Adipocyte (in vitro differentiated cells): Measurements from ENCODE around the gene TTF1.

ENCODE experiments used
- DNase-seq: peaks from one replicate; pipeline ENCODE4 v3.0.0-alpha.2; 2015; ENCODE audit warnings: low read depth
- H3K27me3 ChIP-seq: replicated peaks from 2 replicates; pipeline ENCODE4 v1.7.0; 2013; ENCODE audit warnings: mild to moderate bottlenecking, low read length, moderate library complexity; ENCODE audit not compliant: control insufficient read depth, insufficient read depth
- H3K36me3 ChIP-seq: 2 replicates; pipeline ENCODE4 v1.7.0; 2013; ENCODE audit warnings: low read length, mild to moderate bottlenecking, moderate library complexity; ENCODE audit not compliant: control insufficient read depth, insufficient read depth, severe bottlenecking
- H3K4me1 ChIP-seq: 2 replicates; pipeline ENCODE4 v1.7.0; 2013; ENCODE audit warnings: mild to moderate bottlenecking, low read length, moderate library complexity; ENCODE audit not compliant: control insufficient read depth, insufficient read depth
- H3K4me3 ChIP-seq: 2 replicates; pipeline ENCODE4 v1.7.0; 2013; ENCODE audit warnings: mild to moderate bottlenecking, low read length, moderate library complexity
- H3K9ac ChIP-seq: 2 replicates; pipeline ENCODE4 v1.7.0; 2013; ENCODE audit warnings: mild to moderate bottlenecking, low read length, moderate library complexity
- H3K9me3 ChIP-seq: 2 replicates; pipeline ENCODE4 v1.7.0; 2013; ENCODE audit warnings: mild to moderate bottlenecking, low read length, moderate library complexity; ENCODE audit not compliant: control insufficient read depth

Gene TTF1

DNA sequence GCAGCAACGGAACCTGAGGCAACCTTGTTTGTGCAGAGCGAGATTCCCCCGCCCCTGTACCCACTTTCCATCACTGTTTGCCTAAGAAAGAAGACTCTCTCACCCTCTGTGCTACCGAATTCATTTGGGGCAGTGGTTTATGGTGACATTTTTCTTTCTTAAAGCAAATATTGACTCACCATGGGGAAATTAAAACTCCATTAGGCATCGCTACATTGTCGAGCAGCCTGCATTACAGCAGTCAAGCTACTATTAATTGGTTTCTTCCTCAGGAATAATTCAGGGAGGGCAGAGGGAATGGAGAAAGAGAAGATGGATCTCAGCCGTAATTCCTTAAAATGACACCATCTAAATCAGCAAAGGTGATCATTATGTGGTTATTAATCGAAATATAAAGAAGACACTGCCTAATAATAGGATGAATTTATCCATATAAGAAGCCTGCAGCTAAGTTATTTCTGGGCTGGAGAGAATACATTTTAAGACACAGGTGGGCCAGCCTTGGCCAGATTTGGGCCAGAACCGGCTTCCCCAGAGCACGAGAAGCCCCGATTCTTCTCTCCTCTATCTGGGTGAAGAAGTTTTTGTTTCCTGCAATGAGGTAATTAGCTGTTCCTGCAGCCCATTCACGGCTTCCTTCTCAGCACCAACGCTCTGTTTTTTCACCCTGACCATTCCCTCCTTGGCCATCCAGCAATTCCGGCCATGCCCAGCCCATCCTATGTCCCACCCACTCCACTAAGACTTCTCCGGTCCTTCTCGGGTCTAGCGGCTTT, 20.2 kb upstream of the TTF1 start:
- DNase-seq = no peak
- peaks cover 81% of the 10 kb centered on the region for H3K27me3 ChIP-seq

DNA sequence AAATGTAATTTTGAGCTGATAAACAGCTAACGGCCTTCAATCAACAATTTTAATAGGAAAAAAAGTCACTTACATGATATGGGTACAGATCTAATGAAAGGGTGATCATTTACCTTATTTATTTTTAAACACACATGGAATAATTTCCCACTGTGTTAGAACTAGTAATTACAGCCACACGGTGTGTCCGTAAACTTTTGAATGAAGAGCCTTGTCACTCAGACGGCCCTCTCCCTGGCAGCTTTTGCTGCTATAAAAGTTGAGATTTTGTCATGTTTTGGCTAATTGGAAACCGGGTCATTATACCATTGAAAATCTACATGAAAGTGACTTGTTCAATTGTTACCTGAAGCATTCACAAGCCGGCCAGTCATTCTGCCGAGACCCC, 19.0 kb upstream of the TTF1 start:
- H3K4me3 ChIP-seq = no peak overlapping the region
- H3K36me3 ChIP-seq = no peaks in the 10 kb centered on the region
- H3K4me1 ChIP-seq = no peaks in the 10 kb centered on the region
- no peaks in the 10 kb centered on the region for H3K9me3 ChIP-seq
- H3K9ac ChIP-seq = no peak overlapping the region
- DNase-seq = no peak
- peaks cover 72% of the 10 kb centered on the region for H3K27me3 ChIP-seq

More for the DNA sequence above, 20.2 kb upstream of the TTF1 start:
- Histone ChIP-seq H3K9me3 (no peaks in the 10 kb centered on the region), H3K36me3 (no peaks in the 10 kb centered on the region), H3K9ac (no peak overlapping the region), H3K4me1 (no peaks in the 10 kb centered on the region), H3K4me3 (no peak overlapping the region)

DNA sequence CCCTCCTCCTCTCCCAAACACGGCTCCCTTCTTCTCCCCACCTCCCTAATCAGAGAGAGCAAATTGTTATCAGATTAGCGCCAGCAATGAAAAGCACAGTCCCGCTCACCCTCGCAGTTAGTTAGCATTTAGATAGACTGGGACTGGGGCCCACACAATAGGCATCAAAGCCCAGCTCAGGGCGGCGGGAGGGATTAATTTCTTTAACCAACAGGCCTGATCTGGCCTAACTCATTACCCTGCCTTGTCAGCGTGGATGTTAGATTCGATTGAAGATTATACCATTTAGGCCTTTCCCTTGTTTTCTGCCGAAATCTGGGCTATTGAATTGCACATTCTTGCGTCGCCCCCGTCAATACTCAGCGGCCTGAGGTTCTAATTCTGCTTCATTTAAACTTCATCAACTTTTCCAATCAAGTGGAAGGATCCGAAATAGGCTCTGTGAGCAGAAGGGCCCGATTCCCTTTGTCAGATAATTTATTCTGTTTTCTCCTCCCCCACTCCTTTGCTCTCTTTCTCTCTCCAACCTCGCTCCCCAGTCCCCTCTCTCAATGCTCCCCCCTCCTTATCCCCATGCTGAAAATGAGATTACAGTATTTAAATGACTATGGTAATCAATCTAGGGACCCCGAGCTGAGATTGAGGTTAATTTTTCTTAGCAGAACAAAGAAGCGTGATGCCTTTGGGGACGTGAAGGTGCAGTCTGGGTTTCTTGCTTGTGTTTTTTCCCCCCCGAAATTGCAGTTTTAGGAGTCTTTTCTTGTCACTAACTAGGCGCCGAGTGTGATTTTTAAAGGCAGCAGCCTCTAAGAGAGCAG, 18.4 kb upstream of the TTF1 start:
- Histone ChIP-seq H3K4me3 (no peak overlapping the region), H3K36me3 (no peaks in the 10 kb centered on the region), H3K9me3 (no peaks in the 10 kb centered on the region), H3K9ac (no peak overlapping the region), H3K4me1 (no peaks in the 10 kb centered on the region), H3K27me3 (peaks cover 68% of the 10 kb centered on the region)
- no peak for DNase-seq

DNA sequence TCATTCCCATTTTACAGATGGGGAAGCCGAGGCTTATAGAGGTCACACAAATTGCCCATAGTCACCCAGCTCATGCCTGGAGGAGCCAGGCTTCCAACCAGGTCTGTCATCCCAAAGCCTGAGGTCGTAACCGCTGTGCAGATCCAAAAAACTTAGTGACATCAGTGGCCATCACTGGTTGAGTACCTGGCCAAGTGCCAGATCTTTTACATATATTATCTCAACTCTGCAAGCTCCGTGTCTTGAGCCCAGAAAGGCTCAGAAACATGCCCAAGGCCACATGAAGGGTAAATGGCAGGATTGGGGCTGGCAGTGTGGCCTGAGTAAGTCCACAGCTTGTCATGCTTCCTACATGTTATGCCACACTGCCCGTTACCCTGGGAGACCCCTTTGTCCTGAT, 16.9 kb upstream of the TTF1 start:
- DNase-seq = no peak
- peaks cover 70% of the 10 kb centered on the region for H3K27me3 ChIP-seq
- no peaks in the 10 kb centered on the region for H3K36me3 ChIP-seq
- no peaks in the 10 kb centered on the region for H3K9me3 ChIP-seq
- no peak overlapping the region for H3K9ac ChIP-seq
- no peak overlapping the region for H3K4me3 ChIP-seq
- no peaks in the 10 kb centered on the region for H3K4me1 ChIP-seq

GRCh38 chr9:132422574-132422973, 15.9 kb upstream of the TTF1 start:
- H3K9me3 ChIP-seq = no peaks in the 10 kb centered on the region
- no peaks in the 10 kb centered on the region for H3K36me3 ChIP-seq
- H3K27me3 ChIP-seq = peaks cover 74% of the 10 kb centered on the region
- no peaks in the 10 kb centered on the region for H3K4me1 ChIP-seq
- H3K4me3 ChIP-seq = no peak overlapping the region
- no peak overlapping the region for H3K9ac ChIP-seq
- DNase-seq = no peak

DNA sequence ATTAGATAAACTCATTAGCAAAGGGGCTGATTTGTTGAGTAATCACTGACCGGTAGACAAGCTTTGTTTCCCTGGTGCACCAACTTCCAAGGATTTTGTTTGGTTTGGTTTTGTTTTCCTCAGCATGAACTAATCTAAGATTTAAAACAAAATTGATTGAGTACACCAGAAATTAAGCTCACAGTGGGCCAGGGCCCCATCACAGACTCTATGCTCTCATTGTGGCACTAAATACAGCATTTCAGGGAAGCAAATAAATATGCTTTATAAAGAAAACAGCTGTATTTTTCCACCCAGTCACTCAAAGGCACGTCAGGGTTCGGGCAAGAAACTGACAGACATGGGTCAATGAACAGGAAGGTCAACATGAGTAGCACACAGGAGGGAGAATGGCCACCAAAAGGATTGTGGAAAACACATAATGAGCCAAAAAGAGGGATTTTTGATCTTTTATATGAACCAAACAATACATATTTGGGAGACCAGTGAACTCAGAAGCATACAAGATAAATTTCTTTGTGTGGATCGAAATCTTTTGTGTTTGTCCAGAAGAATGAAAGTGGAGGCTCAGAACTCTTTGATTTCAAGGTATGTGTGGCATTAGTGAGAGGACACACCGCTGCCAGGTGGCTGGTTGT, 12.2 kb upstream of the TTF1 start:
- H3K4me1 ChIP-seq = no peaks in the 10 kb centered on the region
- H3K9ac ChIP-seq = no peak overlapping the region
- H3K9me3 ChIP-seq = no peaks in the 10 kb centered on the region
- peaks cover 68% of the 10 kb centered on the region for H3K27me3 ChIP-seq
- H3K4me3 ChIP-seq = no peak overlapping the region
- no peaks in the 10 kb centered on the region for H3K36me3 ChIP-seq
- DNase-seq = no peak

DNA sequence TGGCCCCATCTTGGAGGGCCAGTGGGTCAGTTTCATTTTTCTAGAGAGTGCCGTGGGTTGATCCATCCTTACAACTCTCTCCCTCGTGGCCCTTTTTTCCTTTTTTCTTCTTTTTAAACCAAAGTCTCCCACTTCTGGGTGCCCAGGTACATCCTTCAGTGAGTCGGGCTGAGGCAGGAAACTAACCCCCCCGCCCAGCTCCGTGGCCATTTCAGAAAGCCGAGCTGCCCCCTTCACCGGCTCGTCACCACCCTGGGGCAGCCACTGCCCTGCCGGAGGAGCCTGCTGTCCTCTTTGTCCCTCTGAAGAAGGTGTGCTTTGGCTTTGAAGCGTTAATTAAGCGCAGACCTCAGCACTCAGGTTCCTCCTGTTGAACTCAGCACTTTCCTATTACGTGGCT, 8.5 kb upstream of the TTF1 start:
- no peak for DNase-seq
- H3K27me3 ChIP-seq = peaks cover 83% of the 10 kb centered on the region
- H3K36me3 ChIP-seq = no peaks in the 10 kb centered on the region
- H3K9ac ChIP-seq = no peak overlapping the region
- H3K4me1 ChIP-seq = no peaks in the 10 kb centered on the region
- H3K9me3 ChIP-seq = peaks cover 7% of the 10 kb centered on the region
- H3K4me3 ChIP-seq = no peak overlapping the region

- Histone ChIP-seq H3K27me3 (peaks cover 85% of the 10 kb centered on the region), H3K4me3 (no peak overlapping the region), H3K36me3 (no peaks in the 10 kb centered on the region), H3K4me1 (no peaks in the 10 kb centered on the region), H3K9ac (no peak overlapping the region), H3K9me3 (peaks cover 7% of the 10 kb centered on the region)
- DNase-seq = no peak
Observed at GRCh38 chr9:132414731-132415130, 8.1 kb upstream of the TTF1 start.

- DNase-seq = no peak
- no peaks in the 10 kb centered on the region for H3K36me3 ChIP-seq
- no peak overlapping the region for H3K9ac ChIP-seq
- no peaks in the 10 kb centered on the region for H3K4me1 ChIP-seq
- H3K4me3 ChIP-seq = no peak overlapping the region
- H3K9me3 ChIP-seq = peaks cover 7% of the 10 kb centered on the region
- H3K27me3 ChIP-seq = peaks cover 85% of the 10 kb centered on the region
Observed at GRCh38 chr9:132413926-132414325, 7.3 kb upstream of the TTF1 start.

- Histone ChIP-seq H3K36me3 (no peaks in the 10 kb centered on the region), H3K4me3 (no peak overlapping the region), H3K27me3 (peaks cover 68% of the 10 kb centered on the region), H3K9me3 (peaks cover 7% of the 10 kb centered on the region), H3K9ac (no peak overlapping the region), H3K4me1 (peaks cover under 1% of the 10 kb centered on the region)
- peak; percentile 7 for DNase-seq
Observed at GRCh38 chr9:132412089-132412488, 5.4 kb upstream of the TTF1 start.

GRCh38 chr9:132411091-132411508, 4.5 kb upstream of the TTF1 start:
- Histone ChIP-seq H3K36me3 (no peaks in the 10 kb centered on the region), H3K9me3 (peaks cover 7% of the 10 kb centered on the region), H3K4me3 (no peak overlapping the region), H3K9ac (no peak overlapping the region), H3K4me1 (peaks cover 4% of the 10 kb centered on the region), H3K27me3 (peaks cover 67% of the 10 kb centered on the region)
- DNase-seq = peak; percentile 45
